ENCODE data around the gene GLIPR2.
"Not testable (repeated sequence)": the region's sequence is repeated elsewhere in the genome, so short reads cannot be mapped to it uniquely, and the experiment has no call there.

GLIPR2 gene

DNA sequence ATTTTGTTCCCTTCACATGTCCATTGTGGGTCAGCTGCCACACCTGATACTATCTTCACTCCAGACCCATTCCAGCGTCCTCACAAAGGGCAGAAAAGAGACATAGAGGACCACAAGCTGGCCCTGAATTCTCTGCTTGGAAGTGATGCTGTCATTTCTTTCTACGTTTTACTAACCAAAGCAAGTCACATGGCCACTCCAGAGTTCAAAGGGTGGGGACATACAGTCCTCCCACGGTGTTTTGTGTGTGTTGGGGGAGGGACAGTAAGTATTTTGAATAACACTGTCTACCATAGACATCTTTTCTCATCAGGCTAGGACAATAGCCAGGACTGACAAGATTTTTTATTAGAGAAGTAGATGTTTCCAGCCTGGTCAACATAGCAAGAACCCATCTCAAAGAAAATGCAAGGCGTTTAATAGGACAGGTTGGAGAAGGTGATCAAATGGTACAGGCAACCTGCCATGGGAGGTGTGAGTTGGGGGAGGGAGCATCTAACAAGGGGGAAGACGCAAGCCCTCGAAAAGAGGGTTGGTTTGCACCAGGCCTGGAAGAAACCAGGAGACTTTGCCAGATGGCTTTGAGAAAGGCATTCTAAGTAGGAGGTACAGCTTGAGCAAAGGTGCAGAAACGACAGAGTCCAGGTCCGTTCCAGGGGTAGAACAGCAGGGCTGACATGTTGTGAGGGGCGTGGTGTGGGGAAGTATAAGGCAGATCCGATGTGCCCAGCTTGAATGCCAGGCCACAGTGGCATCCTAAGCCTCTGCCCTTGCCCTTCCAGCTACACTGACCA lies 11.3 kb upstream of the GLIPR2 start:
- no peak for DNase-seq

DNA sequence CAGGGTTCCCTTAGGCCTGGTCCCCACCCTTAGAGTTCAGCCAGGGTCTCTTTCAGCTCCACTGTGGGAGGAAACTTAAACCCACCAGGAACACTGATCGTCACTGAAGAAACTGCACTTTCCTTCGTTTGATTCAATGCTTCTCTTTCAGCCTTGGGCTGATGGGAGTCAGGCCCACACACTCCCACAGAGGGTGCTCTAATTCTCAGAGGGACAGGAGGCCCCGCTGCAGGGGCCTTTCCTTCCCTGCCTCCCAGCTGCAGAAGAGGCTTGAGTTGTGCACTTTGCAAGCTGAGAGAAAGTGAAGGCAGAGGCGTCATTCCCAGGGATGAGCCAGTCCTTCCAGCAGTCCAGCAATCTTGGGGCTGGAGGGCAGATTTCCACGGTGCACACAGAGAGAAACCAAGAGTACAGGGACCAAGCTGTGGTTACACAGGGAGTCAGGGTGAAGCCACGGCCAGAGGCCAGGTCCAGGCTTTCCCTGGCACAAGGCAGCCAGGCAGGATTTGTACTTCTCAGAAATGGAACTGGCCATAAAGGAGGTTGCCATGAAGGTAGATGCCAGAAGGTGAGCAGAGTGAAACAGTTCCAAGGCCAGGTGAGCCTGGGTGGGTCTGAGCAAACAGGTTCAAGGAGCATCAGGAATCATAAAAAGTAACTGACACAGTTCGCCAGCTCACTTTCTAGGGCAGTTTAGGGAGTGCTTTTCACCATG lies 10.4 kb upstream of the GLIPR2 start:
- DNase-seq: no peak

DNA sequence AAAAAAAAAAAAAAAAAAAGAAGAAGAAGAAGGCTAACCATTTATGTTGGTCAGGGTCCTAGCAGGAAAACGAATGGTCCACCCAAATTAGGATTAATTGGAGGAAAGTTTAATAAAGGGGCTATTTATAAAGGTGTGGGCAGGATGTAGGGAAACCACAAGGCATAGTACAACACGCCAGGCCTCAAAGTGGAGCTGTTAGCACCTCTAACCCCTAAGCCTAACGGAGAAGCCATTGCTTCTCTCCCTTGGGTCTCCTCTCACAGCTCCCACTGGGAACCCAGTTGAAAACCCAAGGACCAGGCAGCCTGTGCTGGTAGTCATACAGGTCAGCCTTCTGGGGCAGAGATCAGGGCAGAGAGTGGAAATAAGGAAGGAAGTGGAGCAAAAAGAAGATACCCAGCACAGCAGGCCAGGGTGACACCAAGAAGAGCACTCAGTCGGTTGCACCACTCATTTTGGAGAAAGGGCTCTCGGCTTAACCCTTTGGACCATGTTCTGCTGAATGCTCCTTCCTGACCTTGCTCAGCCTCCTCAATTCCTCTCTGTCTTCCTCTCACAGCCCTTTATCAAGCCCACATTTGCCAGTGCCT lies 8.8 kb upstream of the GLIPR2 start:
- DNase-seq: no peak

DNA sequence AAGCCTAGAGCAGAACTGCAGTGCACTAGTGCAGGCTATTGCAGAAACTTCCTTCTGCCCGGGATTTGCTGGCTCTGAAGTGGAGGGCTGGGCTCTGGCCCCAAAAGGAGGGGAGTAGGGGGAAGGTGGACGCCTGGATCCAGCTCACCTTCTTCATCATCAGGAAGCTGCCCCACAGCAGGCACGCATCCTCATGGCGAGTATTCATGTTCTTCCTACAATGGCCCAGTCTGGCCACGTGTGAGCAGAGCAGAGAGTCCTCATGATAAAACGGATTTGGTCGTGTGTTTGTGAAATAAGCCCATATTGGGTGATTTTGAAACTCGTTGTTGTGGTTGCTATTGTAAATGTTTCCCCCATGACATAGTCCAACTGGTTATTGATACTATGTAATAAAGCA lies 8.2 kb upstream of the GLIPR2 start:
- DNase-seq: no peak

DNA sequence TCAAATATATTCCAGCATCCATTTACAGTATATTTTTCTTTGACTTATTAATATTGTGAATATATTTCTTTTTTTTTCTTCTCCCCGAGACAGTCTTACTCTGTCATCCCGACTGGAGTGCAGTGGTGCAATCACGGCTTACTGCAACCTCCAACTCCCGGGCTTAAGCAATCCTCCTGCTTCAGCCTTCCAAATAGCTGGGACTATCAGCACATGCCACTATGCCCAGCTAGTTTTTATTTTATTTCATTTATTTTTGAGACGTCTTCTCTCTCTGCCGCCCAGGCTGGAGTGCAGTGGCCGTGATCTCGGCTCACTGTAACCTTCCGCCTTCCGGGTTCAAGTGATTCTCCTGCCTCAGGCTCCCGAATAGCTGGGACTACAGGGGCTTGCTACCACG lies 7.4 kb upstream of the GLIPR2 start:
- DNase-seq: no peak

DNA sequence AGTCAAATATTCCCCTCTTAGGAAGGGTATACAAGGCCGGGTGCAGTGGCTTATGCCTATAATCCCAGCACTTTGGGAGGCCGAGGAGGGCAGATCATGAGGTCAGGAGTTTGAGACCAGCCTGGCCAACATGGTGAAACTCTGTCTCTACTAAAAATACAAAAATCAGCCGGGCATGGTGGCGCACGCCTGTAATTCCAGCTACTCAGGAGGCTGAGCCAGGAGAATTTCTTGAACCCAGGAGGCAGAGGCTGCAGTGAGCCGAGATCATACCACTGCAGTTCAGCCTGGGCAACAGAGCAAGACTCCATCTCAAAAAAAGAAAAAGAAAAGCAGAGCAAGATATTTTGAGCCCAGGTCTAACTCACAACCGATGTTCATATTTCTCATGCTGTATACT lies 4.9 kb upstream of the GLIPR2 start:
- not testable (repeated sequence) for DNase-seq

DNA sequence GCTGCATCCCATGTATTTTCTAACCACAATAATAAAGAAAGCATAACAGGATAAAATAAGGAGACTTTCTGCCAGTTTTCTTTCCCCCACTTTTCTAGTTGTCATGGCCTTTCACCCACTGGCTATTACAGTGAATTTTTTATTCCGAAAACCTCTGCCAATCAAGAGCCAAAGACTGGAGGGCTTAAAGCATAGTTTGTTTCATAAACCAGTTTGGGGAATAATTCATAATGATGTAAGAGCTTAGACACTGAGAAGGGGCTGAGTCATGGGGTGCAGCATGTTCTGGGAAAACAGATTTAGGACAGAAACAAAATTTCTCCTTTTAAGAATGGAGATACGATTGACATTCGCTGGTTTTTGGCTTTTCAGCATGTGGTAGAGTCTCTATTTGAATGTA lies 4.4 kb upstream of the GLIPR2 start:
- DNase-seq: no peak

DNA sequence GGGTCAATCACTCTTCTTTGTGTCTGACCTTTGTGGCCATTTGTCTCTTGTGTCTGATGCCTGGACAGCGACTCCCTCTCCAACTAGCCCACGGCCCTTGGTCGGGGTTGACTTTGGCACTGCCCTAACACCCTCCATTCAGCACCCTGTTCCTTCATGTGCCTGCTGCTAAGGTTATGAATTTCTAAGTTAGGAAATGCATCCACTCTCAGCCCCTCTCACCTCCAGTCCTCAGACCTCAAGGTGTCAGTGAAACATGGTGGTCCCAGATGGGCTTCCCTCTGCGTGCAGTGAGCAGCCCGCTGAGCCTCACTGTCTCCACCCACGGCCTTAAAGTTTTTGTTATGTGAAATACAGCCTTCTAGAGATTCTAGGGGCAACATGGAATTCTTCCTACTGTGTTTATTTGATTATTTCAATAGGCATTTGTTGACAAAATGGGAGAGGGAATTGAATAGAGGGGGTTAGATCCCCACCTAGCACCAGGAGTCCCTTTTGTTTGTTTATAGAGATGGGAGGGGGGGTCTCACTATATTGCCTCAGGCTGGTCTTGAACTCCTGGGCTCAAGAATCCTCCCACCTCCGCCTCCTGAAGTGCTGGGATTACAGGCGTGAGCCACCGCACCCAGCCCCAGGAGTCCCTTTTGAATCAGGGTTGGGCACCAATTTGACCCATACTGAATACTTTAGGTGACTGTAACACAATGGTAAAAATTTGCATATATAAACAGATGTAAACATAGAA lies 1.6 kb upstream of the GLIPR2 start:
- DNase-seq: no peak

DNA sequence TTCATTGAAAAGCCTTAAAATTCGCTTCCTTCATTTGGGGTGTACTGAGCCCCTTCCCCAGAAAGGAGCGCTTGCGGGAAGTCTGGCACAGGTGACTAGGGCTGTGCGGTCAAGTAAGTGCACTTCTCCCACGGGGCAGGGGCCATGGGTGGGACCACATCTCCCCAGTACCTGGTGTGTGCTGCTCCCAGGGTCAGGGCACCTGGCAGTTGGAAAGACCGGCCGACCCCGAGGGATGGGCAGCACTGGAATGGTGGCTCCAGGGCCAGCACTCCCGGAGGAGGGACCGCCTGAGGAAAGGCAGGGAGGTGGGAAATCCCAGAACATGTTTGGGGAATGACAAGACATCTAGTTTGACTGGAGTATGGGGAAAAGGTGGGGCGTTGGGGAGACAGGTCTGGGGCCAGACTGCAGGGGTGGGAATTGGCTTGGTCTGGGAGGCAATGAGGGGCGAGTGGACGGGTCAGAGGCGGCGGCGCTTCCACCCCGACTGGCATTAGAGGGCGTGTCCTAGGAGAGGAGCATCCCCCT lies 727 bp upstream of the GLIPR2 start:
- no peak for DNase-seq

DNA sequence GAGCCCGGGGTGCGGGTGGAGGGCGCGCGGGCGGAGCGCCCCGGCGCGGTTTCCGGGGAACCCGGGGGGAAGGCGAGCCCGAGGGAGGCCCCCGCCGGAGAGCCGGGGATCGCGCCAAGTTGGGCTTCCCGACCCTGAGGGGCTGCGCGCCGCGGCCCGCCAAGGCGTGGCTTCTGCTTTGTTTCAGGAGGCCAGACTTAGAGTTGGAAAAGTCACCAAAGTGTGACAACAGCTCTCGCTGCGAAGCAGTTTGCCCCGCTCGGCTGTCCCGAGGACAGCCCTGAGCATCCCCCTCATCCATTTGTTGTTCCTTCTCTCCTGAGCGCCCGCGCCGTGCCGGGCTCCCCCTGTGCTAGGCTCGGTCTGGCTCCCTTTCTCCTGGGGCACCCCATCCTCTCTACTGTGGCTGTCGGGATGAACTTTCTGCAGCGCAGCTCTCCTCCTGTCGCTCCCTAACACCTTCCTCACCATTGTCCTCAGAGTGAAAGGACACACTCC lies 410 bp downstream of the GLIPR2 start:
- DNase-seq: no peak

DNA sequence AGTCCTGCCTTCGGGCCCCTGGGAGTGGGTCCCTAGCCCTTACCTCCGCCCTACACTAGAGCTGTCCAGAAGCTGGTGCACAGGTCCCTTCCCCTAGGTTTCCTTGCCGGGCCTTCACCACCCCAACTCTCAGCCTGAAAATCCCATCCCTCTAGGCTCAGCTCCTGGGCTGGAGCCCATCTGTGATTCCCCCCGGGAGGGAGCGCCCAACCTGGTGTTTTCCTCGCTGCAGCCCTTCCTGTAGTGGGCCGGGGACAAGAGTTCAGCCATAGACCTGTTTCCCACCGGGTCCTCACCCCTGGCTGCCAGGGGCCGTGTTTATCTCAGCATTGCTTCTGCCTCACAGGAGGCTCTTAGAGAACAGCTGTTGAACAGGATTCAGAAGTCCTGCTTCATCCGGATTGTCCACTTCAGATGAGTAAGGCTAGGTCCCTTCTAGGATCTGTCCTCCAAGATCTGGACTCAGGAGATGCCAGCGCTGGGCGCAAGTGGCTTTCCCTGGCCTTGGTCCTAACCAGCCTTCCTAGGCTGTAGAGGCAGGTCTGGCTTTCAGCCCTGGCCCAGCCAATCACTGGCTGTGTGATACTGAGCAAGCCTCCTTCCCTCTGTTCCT lies 965 bp downstream of the GLIPR2 start:
- no peak for DNase-seq

DNA sequence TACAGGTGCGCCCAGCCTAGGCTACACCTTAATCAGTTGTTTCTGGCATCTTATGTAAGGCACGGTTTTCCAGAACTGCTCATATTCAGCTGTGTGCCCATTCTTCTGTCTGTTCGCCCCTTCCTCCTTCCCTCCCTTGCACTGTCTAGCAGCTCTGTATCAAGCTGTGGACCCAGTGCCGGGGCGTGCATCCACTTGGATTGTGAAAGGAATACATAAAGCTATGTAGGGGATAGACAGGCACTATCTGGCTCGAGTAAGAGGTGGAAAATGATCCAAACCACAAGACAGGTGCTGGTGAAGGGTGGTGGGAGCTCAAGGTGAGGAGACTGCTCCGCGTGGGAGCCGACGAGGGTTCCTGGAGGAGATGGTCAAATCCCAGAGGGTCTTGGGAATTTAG lies 2.0 kb downstream of the GLIPR2 start:
- no peak for DNase-seq

DNA sequence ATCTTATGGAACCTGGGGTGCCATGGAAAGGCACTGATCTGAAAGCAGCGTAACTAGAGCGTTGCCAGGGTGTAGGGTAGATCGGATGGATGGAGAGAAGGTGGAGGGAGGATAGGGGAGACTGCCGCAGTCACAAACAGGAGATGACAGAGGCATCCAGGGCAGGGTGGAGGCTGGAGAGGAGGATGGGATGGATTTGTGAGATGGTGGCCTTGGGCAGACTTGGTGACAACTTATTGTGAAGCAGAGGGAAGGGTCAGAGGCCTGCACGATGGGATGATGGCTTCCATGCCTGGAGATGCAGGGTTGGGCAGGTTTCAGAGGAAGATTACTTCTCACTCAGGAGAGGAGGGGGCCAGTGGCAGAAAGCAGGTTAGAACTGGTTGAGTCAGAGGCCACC lies 2.4 kb downstream of the GLIPR2 start:
- no peak for DNase-seq

DNA sequence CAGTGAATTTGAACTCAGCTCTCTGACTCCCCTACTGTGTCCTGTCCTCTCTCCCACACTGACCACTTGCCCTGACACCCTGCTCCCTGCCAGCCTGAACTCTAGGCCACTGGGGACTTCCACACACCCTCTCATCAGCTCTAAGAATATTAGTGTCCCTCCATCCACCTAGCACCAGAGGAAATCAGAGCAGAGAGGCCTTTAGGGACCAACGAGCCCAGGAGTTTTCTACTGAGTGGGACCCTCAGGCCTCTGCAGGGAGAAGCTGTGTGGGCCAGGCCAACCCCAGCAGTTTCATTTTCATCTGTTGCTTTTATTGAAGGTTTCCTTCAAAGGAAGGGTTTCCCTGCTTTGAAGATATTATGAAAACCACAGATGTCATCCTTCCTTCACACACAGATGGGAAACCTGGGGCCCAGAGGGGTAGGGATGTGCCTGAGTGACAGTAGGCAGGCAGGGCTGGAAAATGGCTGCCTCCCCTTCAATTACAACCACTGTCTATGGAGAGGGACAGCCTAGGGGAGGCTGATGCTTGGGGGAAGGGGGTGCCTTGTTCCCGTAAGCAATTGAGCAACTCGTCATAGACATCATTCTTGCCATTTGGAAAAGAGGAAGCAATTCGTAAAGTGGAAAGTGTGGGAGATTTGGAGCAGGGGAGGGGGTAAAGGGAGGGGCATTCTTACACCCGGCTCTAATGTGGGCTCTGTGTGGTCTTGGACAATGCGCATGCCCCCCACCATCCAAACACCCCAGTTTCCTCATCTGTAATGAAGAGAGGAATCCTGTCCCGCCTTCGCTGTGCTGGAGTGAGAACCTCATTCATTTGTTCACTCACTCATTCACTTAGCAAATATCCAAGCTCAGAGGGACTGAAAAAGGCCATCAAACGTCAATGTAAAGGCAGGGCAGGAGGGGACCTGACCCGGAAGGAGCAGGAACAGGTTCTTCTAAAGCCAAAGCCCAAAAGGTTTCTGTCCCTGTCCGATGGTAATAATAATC lies 3.9 kb downstream of the GLIPR2 start:
- no peak for DNase-seq

DNA sequence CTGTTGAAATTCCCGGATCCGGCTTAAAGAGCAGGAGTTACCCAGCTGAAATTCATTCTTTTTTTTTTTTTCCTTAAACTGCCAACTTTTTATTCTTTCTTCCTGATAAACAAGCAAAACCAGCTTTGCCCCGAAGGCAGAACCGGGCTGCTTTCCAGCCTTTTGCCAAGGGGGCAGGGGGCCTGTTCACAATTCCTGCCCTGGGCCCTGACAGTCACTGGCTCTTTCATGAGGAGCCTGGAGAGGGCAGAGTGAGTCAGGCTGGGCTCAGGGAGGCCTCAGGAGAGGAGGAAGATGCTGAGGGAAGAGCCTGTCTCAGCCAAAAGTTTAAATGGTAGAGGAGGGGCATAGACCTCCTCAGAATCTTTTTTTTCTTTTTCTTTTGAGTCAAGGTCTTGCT lies 4.8 kb downstream of the GLIPR2 start:
- no peak for DNase-seq

DNA sequence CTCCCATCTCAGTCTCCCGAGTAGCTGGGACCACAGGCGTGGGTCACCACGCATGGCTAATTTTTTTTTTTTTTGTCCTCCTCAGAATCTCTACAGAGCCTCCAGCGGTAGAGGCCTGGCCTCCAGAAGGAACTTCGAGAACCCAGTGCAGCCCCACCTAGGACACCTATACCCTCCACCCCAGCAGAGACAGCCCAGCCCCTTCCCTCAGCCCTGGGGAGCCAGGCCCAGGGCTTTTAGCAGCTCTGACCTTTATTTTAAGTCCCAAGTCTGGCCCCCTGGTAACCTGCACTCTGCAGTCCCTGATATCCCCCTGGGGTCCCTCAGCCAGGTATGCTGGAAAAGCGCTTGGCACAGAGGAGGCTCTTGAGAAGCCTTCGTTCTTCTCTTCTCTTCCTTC lies 5.2 kb downstream of the GLIPR2 start:
- DNase-seq: no peak

DNA sequence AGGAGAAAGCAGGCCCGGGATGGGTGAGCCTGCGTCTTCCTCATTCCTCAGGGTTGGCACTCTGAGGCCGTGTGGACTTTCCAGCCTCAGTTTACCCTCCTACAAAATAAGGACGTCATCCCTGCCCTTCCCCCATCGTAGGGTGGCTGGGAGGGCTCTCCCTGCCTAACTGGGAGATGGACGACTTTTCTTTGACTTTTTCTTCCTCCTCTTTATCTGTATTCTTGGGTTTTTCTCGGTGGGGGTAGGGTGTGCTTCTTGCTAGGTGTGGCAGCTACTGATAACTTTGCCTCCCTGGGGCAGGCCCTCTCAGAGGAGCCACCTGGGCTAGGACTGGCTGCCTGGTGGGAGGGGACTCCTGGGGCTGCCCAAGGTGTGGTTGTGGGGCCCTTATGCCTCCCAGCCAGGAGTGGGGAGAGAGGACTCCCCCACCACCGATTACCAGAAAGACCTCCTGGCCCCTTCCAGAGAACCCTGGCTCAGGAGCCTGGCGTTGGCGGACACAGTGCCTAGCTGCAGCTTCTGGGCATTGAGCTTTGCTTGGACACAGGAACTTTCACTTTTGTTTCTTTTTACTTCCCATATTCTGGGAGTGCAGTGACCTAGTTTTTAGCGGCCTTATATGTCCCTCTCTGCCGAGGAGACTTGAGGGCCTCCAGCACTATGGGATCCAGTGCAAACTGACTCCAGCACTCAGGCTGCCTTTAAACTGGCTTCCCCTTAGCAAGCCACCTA lies 6.1 kb downstream of the GLIPR2 start:
- no peak for DNase-seq

DNA sequence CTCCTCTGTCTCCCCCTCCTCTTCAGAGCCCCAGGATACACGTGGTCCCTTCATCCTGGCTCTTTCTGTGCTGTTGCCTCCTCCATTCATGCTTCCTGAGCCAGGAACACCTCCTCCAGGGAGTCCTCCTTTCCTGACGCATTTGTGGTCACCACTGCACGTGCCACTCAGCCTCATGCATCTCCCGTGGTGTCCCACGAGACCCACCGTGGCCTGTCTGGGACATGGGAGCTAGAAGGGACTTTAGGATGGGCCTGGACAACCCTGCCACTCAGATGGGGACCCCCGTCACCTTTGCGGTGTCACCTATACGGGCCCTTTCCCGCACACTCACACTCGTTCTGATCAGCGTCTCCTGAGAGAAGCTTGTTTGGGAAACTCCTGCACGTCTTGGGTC lies 6.7 kb downstream of the GLIPR2 start:
- no peak for DNase-seq

DNA sequence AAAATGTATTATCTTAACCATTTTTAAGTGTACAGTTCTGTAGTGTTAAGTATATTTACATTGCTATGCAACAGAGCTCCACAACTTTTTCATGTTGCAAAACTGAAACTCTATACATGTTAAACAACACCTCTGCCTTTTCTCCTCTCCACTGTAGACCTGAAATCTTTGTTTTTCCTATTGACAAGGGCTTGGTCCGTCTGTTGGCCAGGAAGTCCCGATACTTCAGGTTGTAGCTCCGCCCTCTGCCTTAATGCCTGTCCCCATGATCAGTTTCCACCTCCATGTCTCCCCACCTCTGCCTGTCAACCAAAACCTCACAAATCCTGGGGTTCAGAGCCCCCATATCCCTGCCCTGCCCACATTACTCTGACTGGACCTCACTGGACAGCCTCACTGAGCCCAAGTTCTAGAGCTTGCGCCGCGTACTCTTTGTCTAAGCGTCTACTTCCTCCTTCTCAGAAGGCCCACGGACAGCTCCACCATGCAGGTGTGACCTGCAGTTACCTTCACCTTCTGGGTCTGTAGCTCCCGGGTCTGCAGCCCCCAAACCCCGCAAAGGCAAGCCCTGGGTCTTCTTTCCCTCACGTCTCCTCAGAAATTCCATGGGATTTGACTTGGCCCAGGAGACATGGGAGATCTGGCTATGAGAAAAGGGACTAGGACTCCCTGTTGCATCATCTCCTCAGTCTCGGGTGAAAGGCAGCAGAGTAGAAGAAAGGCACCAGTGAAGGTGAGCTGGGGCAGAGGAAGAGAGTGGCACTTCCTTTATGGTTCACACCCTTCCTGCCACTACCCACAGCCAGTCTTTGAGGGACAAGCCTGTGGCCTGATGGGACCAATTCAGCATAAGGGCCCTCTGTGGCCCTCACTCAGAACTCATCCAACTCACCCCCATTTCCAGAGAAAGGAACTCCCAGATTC lies 8.0 kb downstream of the GLIPR2 start:
- DNase-seq: no peak
